ENCODE data around the gene CT55.
"Not testable (repeated sequence)": the region's sequence is repeated elsewhere in the genome, so short reads cannot be mapped to it uniquely, and the experiment has no call there.

Gene CT55

GRCh38 chrX:135170877-135171519 lies at the start of gene CT55:
TSS of gene CT55 (minus strand) at chrX:135171398. CDS start at chrX:135171171, 227 bp downstream.
- no peak for DNase-seq
- in situ Hi-C loops (cut with MboI; ENCODE audit: low pct_unique_long_range_greater_than_20kb, low sequenced_read_pairs) = no loop called here

- in situ Hi-C loops (cut with MboI; ENCODE audit: low pct_unique_long_range_greater_than_20kb, low sequenced_read_pairs) = loop anchor here (25.0 kb wide), 1 partner anchor 224 kb away; no protein-coding TSS in a partner anchor
These were observed 42.1 kb upstream of the CT55 start for GRCh38 chrX:135213200-135213844.

GRCh38 chrX:135206427-135206826 lies 35.2 kb upstream of the CT55 start:
- in situ Hi-C loops (cut with MboI; ENCODE audit: low pct_unique_long_range_greater_than_20kb, low sequenced_read_pairs) = loop anchor here (25.0 kb wide), 1 partner anchor 231 kb away; no protein-coding TSS in a partner anchor
- DNase-seq = peak; percentile 19

More at GRCh38 chrX:135213200-135213844, 42.1 kb upstream of the CT55 start:
- DNase-seq = no peak

- no peak for DNase-seq
- in situ Hi-C loops (cut with MboI; ENCODE audit: low pct_unique_long_range_greater_than_20kb, low sequenced_read_pairs) = loop anchor here (25.0 kb wide), 1 partner anchor 237 kb away; no protein-coding TSS in a partner anchor
These were observed 29.1 kb upstream of the CT55 start for GRCh38 chrX:135200297-135200696.

- DNase-seq = no peak
- in situ Hi-C loops (cut with MboI; ENCODE audit: low pct_unique_long_range_greater_than_20kb, low sequenced_read_pairs) = loop anchor here (25.0 kb wide), 1 partner anchor 232 kb away; no protein-coding TSS in a partner anchor
These were observed 23.5 kb upstream of the CT55 start for GRCh38 chrX:135194684-135195083.

GRCh38 chrX:135193740-135194139 lies 22.5 kb upstream of the CT55 start:
- DNase-seq = no peak
- in situ Hi-C loops (cut with MboI; ENCODE audit: low pct_unique_long_range_greater_than_20kb, low sequenced_read_pairs) = loop anchor here (25.0 kb wide), 1 partner anchor 231 kb away; no protein-coding TSS in a partner anchor

GRCh38 chrX:135191838-135192237 lies 20.6 kb upstream of the CT55 start:
- in situ Hi-C loops (cut with MboI; ENCODE audit: low pct_unique_long_range_greater_than_20kb, low sequenced_read_pairs) = loop anchor here (25.0 kb wide), 1 partner anchor 230 kb away; no protein-coding TSS in a partner anchor
- no peak for DNase-seq

GRCh38 chrX:135185795-135186443 lies 14.7 kb upstream of the CT55 start:
- in situ Hi-C loops (cut with MboI; ENCODE audit: low pct_unique_long_range_greater_than_20kb, low sequenced_read_pairs) = loop anchor here (25.0 kb wide), 1 partner anchor 224 kb away; no protein-coding TSS in a partner anchor
- peak; percentile 59 for DNase-seq

GRCh38 chrX:135178636-135179035 lies 7.4 kb upstream of the CT55 start:
- DNase-seq = no peak
- in situ Hi-C loops (cut with MboI; ENCODE audit: low pct_unique_long_range_greater_than_20kb, low sequenced_read_pairs) = loop anchor here (25.0 kb wide), 1 partner anchor 216 kb away; no protein-coding TSS in a partner anchor

- in situ Hi-C loops (cut with MboI; ENCODE audit: low pct_unique_long_range_greater_than_20kb, low sequenced_read_pairs) = no loop called here
- DNase-seq = no peak
These were observed 730 bp downstream of the CT55 start for GRCh38 chrX:135170468-135170867.

- in situ Hi-C loops (cut with MboI; ENCODE audit: low pct_unique_long_range_greater_than_20kb, low sequenced_read_pairs) = not testable (repeated sequence)
These were observed 1.7 kb downstream of the CT55 start for GRCh38 chrX:135169534-135169933.

GRCh38 chrX:135168486-135168885 lies 2.7 kb downstream of the CT55 start:
- peak; percentile 21 for DNase-seq
- in situ Hi-C loops (cut with MboI; ENCODE audit: low pct_unique_long_range_greater_than_20kb, low sequenced_read_pairs) = no loop called here

More at GRCh38 chrX:135169534-135169933, 1.7 kb downstream of the CT55 start:
- DNase-seq = not testable (repeated sequence)

GRCh38 chrX:135154688-135155087 lies 16.5 kb downstream of the CT55 start:
- in situ Hi-C loops (cut with MboI; ENCODE audit: low pct_unique_long_range_greater_than_20kb, low sequenced_read_pairs); DNase-seq: not testable (repeated sequence)

- in situ Hi-C loops (cut with MboI; ENCODE audit: low pct_unique_long_range_greater_than_20kb, low sequenced_read_pairs); DNase-seq: not testable (repeated sequence)
These were observed 45.1 kb downstream of the CT55 start for GRCh38 chrX:135126145-135126544.

- in situ Hi-C loops (cut with MboI; ENCODE audit: low pct_unique_long_range_greater_than_20kb, low sequenced_read_pairs); DNase-seq: not testable (repeated sequence)
These were observed 51.1 kb downstream of the CT55 start, which contains the start of gene ETDB for GRCh38 chrX:135120056-135120576. TSS of gene ETDB (minus strand) at chrX:135120526. CDS start at chrX:135119261, 1,265 bp downstream.

- in situ Hi-C loops (cut with MboI; ENCODE audit: low pct_unique_long_range_greater_than_20kb, low sequenced_read_pairs); DNase-seq: not testable (repeated sequence)
These were observed 55.1 kb downstream of the CT55 start for GRCh38 chrX:135116064-135116463.

GRCh38 chrX:135114392-135114791 lies 56.8 kb downstream of the CT55 start:
- DNase-seq = peak; percentile 39
- in situ Hi-C loops (cut with MboI; ENCODE audit: low pct_unique_long_range_greater_than_20kb, low sequenced_read_pairs) = no loop called here

- DNase-seq = no peak
- in situ Hi-C loops (cut with MboI; ENCODE audit: low pct_unique_long_range_greater_than_20kb, low sequenced_read_pairs) = no loop called here
These were observed 58.5 kb downstream of the CT55 start for GRCh38 chrX:135112743-135113142.

- peak; percentile 64 for DNase-seq
- in situ Hi-C loops (cut with MboI; ENCODE audit: low pct_unique_long_range_greater_than_20kb, low sequenced_read_pairs) = no loop called here
These were observed 59.0 kb downstream of the CT55 start for GRCh38 chrX:135112096-135112729.
